HepG2 (cell line): ENCODE data around the gene SBNO2. TPM values are rescaled to one million over a fixed set of nuclear protein-coding genes. Genes with fewer than 3 reads are reported as not detected.

ENCODE experiments used
- ATAC-seq: fragments of 200-7000 bp; cut with Tn5 transposase; 3 replicates; pipeline ENCODE4 v1.9.1; 2020; ENCODE audit warnings: mild to moderate bottlenecking, moderate library complexity
- BruUV-seq: library from RNA; stranded (reverse); fragments of 400-500 nt; replicated peaks from 2 replicates; lab custom pipeline; 2021; lab: Mats Ljungman, UMichigan
- CTCF ChIA-PET: fragments of 300-600 bp; formaldehyde crosslinking; extraction: SDS; loops from one replicate; lab custom pipeline; 2021; ENCODE audit warnings: low total read pairs, inconsistent platforms, low intra/inter-chr PET ratio; lab: Yijun Ruan, JAX
- POLR2A ChIA-PET: fragments of 350-600 bp; sonication (Branson Sonifier 250); formaldehyde crosslinking; loops from one replicate; lab custom pipeline; 2020; ENCODE audit warnings: antibody characterized with exemption, inconsistent platforms; lab: Yijun Ruan, JAX
- DNase-seq: peaks from one replicate; pipeline ENCODE4 v3.0.0-alpha.2; 2015; ENCODE audit warnings: low spot score
- FAIRE-seq: peaks from 3 replicates; lab custom pipeline; 2011; peaks lifted over from hg19 to GRCh38; lab: Jason Lieb, UNC
- H2AFZ ChIP-seq: one replicate; pipeline ENCODE4 v1.6.1; 2011; ENCODE audit warnings: low read length, inconsistent platforms
- H3K27ac ChIP-seq: fragments of 300-600 bp; 3 replicates; pipeline ENCODE4 v1.8.0; 2011; ENCODE audit warnings: mixed run types, mild to moderate bottlenecking, mixed read lengths, low read length, inconsistent platforms; ENCODE audit not compliant: insufficient read depth; ENCODE audit errors: extremely low read length
- H3K27me3 ChIP-seq, 2 experiments: fragments of 200-600 bp in 1 of 2; 2 replicates in 1 of 2; 3 replicates in 1 of 2; pipeline versions ENCODE4 v1.6.0 to v1.8.0; 2011; ENCODE audit warnings: low read length in 2 of 2, mild to moderate bottlenecking in 2 of 2, moderate library complexity in 2 of 2, inconsistent platforms in 1 of 2; ENCODE audit not compliant: insufficient read depth in 2 of 2, control insufficient read depth in 1 of 2
- H3K36me3 ChIP-seq, 2 experiments: fragments of 200-600 bp in 1 of 2; replicated peaks in 1 of 2; 2 replicates in 1 of 2; 3 replicates in 1 of 2; pipeline versions ENCODE4 v1.5.1 to v1.8.0; 2011; ENCODE audit warnings: low read length in 2 of 2, inconsistent platforms in 1 of 2; ENCODE audit not compliant: insufficient read depth in 2 of 2, control insufficient read depth in 1 of 2
- H3K4me1 ChIP-seq: 2 replicates; pipeline ENCODE4 v1.5.1; 2012; ENCODE audit warnings: low read length, inconsistent platforms; ENCODE audit not compliant: insufficient read depth
- H3K4me2 ChIP-seq: 2 replicates; pipeline ENCODE4 v1.6.0; 2011; ENCODE audit warnings: low read depth, low read length, inconsistent platforms
- H3K4me3 ChIP-seq, 3 experiments: fragments of 200-600 bp in 1 of 3; sonication (generic), shearing (Covaris generic) in 1 of 3; replicated peaks in 1 of 3; 2 replicates each; pipeline ENCODE4 v1.5.1; 2011 to 2016; ENCODE audit warnings: low read length in 3 of 3, inconsistent platforms in 2 of 3, low read depth in 2 of 3, mild to moderate bottlenecking in 2 of 3, control low read depth in 1 of 3, mixed read lengths in 1 of 3; ENCODE audit not compliant: insufficient read depth in 1 of 3
- H3K79me2 ChIP-seq: one replicate; pipeline ENCODE4 v1.6.1; 2011; ENCODE audit warnings: low read length, inconsistent platforms; ENCODE audit not compliant: insufficient read depth
- H3K9ac ChIP-seq: 2 replicates; pipeline ENCODE4 v1.6.0; 2011; ENCODE audit warnings: mild to moderate bottlenecking, low read depth, low read length, inconsistent platforms; ENCODE audit not compliant: insufficient read depth
- H3K9me3 ChIP-seq: 2 replicates; pipeline ENCODE4 v1.5.1; 2012; ENCODE audit warnings: mild to moderate bottlenecking, low read length
- H4K20me1 ChIP-seq: 2 replicates; pipeline ENCODE4 v1.6.0; 2011; ENCODE audit warnings: inconsistent platforms, mild to moderate bottlenecking, low read length, moderate library complexity; ENCODE audit not compliant: insufficient read depth
- HNRNPL ChIP-seq: fragments of 200-400 bp; formaldehyde crosslinking; IDR thresholded peaks from 2 replicates; pipeline ENCODE4 v1.6.1; 2017; ENCODE audit warnings: mild to moderate bottlenecking, low read depth, low read length
- HNRNPUL1 ChIP-seq: fragments of 200-400 bp; formaldehyde crosslinking; IDR thresholded peaks from 2 replicates; pipeline ENCODE4 v1.6.1; 2017; ENCODE audit warnings: low read depth, mild to moderate bottlenecking, low read length, moderate library complexity
- SCMH1 ChIP-seq: sonication (generic); formaldehyde crosslinking; IDR thresholded peaks from 2 replicates; pipeline ENCODE4 v1.9.0; 2021; ENCODE audit warnings: missing genetic modification reagents, mild to moderate bottlenecking, borderline replicate concordance
- TCF7L2 ChIP-seq: IDR thresholded peaks from 2 replicates; pipeline ENCODE4 v1.6.1; 2011; ENCODE audit warnings: mild to moderate bottlenecking, low read depth, low read length, moderate library complexity
- ZFP36 ChIP-seq: fragments of 150-350 bp; IDR thresholded peaks from 2 replicates; pipeline ENCODE4 v1.6.1; 2018; ENCODE audit warnings: borderline replicate concordance, low read length, low read depth; ENCODE audit not compliant: partially characterized antibody
- ZFP36L2 ChIP-seq: sonication (generic); formaldehyde crosslinking; IDR thresholded peaks from 2 replicates; pipeline ENCODE4 v1.4.0; 2020; ENCODE audit warnings: missing genetic modification reagents
- ZKSCAN5 ChIP-seq: sonication (generic); formaldehyde crosslinking; IDR thresholded peaks from 2 replicates; pipeline ENCODE4 v1.5.1; 2020; ENCODE audit warnings: mild to moderate bottlenecking, missing genetic modification reagents
- ZNF331 ChIP-seq: sonication (generic); formaldehyde crosslinking; IDR thresholded peaks from 2 replicates; pipeline ENCODE4 v1.4.0; 2020; ENCODE audit warnings: missing genetic modification reagents
- ZNF629 ChIP-seq: sonication (generic); formaldehyde crosslinking; conservative IDR thresholded peaks from 2 replicates; pipeline ENCODE4 v1.5.0; 2020; ENCODE audit warnings: missing genetic modification reagents
- ZNF672 ChIP-seq: sonication (generic); formaldehyde crosslinking; IDR thresholded peaks from 2 replicates; pipeline ENCODE4 v1.8.1; 2022; ENCODE audit warnings: missing genetic modification reagents
- WGBS: methylation state at CpG from one replicate; pipeline ENCODE4 v1.1.6; 2017; ENCODE audit warnings: low lambda C conversion rate; 5-methylcytosine and 5-hydroxymethylcytosine counted together
- in situ Hi-C: cut with HindIII; loops from 2 replicates; pipeline ENCODE4 v1.10.0; 2017; ENCODE audit warnings: low pct_unique_long_range_greater_than_20kb; ENCODE audit not compliant: extremely low pct_ligation_motif_present
- intact Hi-C: fragments of 100-400 bp; cut with micrococcal nuclease; formaldehyde crosslinking; loops from one replicate; pipeline ENCODE4 v1.10.0; 2022; ENCODE audit not compliant: unreplicated experiment
- polyA plus RNA-seq, 8 experiments: library from polyadenylated mRNA; depleted of rRNA in 3 of 8; stranded (reverse) in 7 of 8; unstranded in 1 of 8; fragments of >200 nt; fragmentation: Illumina TruSeq in 4 of 8; extraction: Trizol in 4 of 8; gene quantifications; 2 replicates each; pipeline versions ENCODE4 v1.2.1 to v1.2.3, GENCODE V29; 2011 to 2016; ENCODE audit warnings: low read depth in 4 of 8, missing spikeins in 1 of 8, mixed read lengths in 1 of 8; ENCODE audit not compliant: insufficient read depth in 1 of 8
- total RNA-seq, 5 experiments: library from RNA; depleted of rRNA; stranded (reverse); fragments of >200 nt; fragmentation: Illumina TruSeq; extraction: Trizol; gene quantifications; 2 replicates each; pipeline ENCODE4 v1.2.3, GENCODE V29; 2016; ENCODE audit warnings: low read depth in 1 of 5
- TF ChIP-seq, protein P1 (sequence below): sonication (generic); formaldehyde crosslinking; IDR thresholded peaks from 2 replicates; pipeline ENCODE4 v1.4.0; 2020; ENCODE audit warnings: missing genetic modification reagents, borderline replicate concordance
- TF ChIP-seq, protein P2 (sequence below): sonication (generic); formaldehyde crosslinking; IDR thresholded peaks from 2 replicates; pipeline ENCODE4 v1.5.0; 2020; ENCODE audit warnings: missing genetic modification reagents, mild to moderate bottlenecking, borderline replicate concordance
- TF ChIP-seq, protein P3 (sequence below): sonication (generic); formaldehyde crosslinking; IDR thresholded peaks from 2 replicates; pipeline ENCODE4 v1.8.1; 2023; ENCODE audit warnings: mild to moderate bottlenecking, missing genetic modification reagents

The SBNO2 gene
- total and polyA plus RNA-seq, 2 of the 13 experiments (the other 11 are each of a cell fraction or from before 2014, with no cell fraction given), result 8.6 to 10.4 TPM

DNA sequence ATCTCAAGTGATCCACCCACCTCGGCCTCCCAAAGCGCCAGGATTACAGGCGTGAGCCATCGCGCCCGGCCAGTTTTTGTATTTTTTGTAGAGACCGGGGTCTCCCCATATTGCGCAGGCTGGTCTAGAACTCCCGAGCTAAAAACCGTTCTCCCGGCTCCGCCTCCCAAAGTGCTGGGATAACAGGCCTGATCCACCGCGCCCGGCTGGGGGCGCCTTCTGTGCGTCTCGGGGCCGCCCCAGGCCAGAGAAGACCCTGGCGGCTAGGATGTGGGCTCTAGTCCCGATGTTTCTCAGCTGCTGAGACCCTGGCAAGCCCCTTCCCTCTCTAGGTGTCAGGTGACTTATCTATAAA, 103.5 kb downstream of the SBNO2 start:
- CTCF ChIA-PET, result no interaction called here
- no peak overlapping the region for H3K9ac ChIP-seq
- no peaks in the 10 kb centered on the region for H3K27me3 ChIP-seq
- H3K9me3 ChIP-seq, result no peaks in the 10 kb centered on the region
- DNase-seq, result no peak
- peaks cover 37% of the 10 kb centered on the region for H3K4me1 ChIP-seq
- no peaks in the 10 kb centered on the region for H3K36me3 ChIP-seq
- ATAC-seq, result no peak
- no peak for FAIRE-seq
- WGBS, result 95% methylated on average over 20 of the region's 21 CpGs
- H2AFZ ChIP-seq, result no peak overlapping the region
- no peaks in the 10 kb centered on the region for H3K79me2 ChIP-seq
- peaks cover 3% of the 10 kb centered on the region; the same call in 1 of the 2 replicates for H4K20me1 ChIP-seq
- in situ Hi-C loops, result no loop called here
- no peak overlapping the region for H3K27ac ChIP-seq
- no peak overlapping the region for H3K4me3 ChIP-seq
- BruUV-seq, result no TSS peak
- POLR2A ChIA-PET, result no interaction called here
- H3K4me2 ChIP-seq, result no peak overlapping the region
- TF ChIP-seq HNRNPUL1, result no peak
- TF ChIP-seq, protein P1, sequence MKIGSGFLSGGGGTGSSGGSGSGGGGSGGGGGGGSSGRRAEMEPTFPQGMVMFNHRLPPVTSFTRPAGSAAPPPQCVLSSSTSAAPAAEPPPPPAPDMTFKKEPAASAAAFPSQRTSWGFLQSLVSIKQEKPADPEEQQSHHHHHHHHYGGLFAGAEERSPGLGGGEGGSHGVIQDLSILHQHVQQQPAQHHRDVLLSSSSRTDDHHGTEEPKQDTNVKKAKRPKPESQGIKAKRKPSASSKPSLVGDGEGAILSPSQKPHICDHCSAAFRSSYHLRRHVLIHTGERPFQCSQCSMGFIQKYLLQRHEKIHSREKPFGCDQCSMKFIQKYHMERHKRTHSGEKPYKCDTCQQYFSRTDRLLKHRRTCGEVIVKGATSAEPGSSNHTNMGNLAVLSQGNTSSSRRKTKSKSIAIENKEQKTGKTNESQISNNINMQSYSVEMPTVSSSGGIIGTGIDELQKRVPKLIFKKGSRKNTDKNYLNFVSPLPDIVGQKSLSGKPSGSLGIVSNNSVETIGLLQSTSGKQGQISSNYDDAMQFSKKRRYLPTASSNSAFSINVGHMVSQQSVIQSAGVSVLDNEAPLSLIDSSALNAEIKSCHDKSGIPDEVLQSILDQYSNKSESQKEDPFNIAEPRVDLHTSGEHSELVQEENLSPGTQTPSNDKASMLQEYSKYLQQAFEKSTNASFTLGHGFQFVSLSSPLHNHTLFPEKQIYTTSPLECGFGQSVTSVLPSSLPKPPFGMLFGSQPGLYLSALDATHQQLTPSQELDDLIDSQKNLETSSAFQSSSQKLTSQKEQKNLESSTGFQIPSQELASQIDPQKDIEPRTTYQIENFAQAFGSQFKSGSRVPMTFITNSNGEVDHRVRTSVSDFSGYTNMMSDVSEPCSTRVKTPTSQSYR (CRISPR knock-in tag), result no peak
- TF ChIP-seq, all 625 proteins: peak for 0
- intact Hi-C loops, result no loop called here

DNA sequence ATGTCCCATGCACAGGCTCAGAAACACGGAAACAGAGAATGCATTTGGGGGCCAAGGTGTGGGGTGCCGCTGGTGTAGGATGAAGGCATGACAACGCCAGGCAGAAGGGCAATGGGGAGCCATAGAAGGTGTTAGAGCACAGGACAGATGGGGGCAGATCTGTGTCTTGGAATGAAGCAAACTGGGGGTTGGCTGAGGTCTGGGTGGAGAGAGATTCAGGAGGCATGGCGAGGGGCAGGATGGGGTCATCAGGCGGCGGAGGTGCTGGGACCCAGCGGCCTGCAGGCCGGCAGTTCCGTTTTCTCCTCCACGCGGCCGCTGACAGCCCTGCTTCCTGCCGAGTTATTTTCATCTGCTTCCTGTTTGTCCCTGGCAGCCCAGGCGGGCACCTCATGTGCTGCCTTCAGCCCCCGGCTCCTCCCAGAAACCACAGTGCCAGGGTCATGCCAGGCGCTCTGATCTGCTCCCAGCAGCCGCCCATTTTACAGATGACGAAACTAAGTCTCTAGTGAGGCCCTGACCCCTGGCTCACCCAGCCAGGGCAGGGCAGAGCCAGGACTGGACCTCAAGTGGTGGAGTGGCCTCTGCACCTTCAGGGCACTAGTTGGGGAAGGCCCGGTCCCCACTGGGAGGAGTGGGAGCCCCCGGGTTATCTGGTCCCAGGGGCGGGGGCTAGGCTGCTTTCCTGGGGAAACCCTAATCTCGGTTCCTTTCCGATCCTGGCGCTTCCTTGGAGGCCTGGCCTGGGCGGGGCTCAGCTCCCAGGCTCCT, 104.9 kb downstream of the SBNO2 start:
- no peak for TF ChIP-seq TCF7L2
- peak; percentile 87 for TF ChIP-seq ZNF629
- TF ChIP-seq ZKSCAN5 (CRISPR knock-in tag), result no peak
- no peak for TF ChIP-seq ZNF672 (CRISPR knock-in tag)
- TF ChIP-seq ZNF331 (CRISPR knock-in tag), result no peak
- TF ChIP-seq ZFP36L2 (CRISPR knock-in tag), result no peak
- no peak for TF ChIP-seq SCMH1
- TF ChIP-seq, protein P2, sequence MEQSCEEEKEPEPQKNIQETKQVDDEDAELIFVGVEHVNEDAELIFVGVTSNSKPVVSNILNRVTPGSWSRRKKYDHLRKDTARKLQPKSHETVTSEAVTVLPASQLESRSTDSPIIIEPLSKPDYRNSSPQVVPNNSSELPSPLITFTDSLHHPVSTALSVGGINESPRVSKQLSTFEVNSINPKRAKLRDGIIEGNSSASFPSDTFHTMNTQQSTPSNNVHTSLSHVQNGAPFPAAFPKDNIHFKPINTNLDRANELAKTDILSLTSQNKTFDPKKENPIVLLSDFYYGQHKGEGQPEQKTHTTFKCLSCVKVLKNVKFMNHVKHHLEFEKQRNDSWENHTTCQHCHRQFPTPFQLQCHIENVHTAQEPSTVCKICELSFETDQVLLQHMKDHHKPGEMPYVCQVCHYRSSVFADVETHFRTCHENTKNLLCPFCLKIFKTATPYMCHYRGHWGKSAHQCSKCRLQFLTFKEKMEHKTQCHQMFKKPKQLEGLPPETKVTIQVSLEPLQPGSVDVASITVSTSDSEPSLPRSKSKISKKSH (CRISPR knock-in tag), result no peak
- TF ChIP-seq HNRNPL, result 0 out of 2 replicates have a peak, but pooled peaks have one; percentile 55
- peak; percentile 25 for TF ChIP-seq ZFP36
- TF ChIP-seq, protein P3, sequence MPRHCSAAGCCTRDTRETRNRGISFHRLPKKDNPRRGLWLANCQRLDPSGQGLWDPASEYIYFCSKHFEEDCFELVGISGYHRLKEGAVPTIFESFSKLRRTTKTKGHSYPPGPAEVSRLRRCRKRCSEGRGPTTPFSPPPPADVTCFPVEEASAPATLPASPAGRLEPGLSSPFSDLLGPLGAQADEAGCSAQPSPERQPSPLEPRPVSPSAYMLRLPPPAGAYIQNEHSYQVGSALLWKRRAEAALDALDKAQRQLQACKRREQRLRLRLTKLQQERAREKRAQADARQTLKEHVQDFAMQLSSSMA (CRISPR knock-in tag), result no peak

More for the DNA sequence above, 104.9 kb downstream of the SBNO2 start:
- H3K4me1 ChIP-seq, result peaks cover 43% of the 10 kb centered on the region
- POLR2A ChIA-PET, result no interaction called here
- 89% methylated on average over 25 of the region's 25 CpGs for WGBS
- H3K4me3 ChIP-seq, result no peak overlapping the region
- H4K20me1 ChIP-seq, result no peaks in the 10 kb centered on the region
- no peaks in the 10 kb centered on the region for H3K9me3 ChIP-seq
- DNase-seq (no peak), ATAC-seq (no peak), FAIRE-seq (no peak)
- H3K36me3 ChIP-seq, result no peaks in the 10 kb centered on the region
- in situ Hi-C loops, result loop anchor here (5.0 kb wide), 1 partner anchor 33 kb away; the partner anchor contains the start of gene GPX4
- no peak overlapping the region for H3K9ac ChIP-seq
- H3K79me2 ChIP-seq, result no peaks in the 10 kb centered on the region
- no peak overlapping the region for H3K4me2 ChIP-seq
- no peaks in the 10 kb centered on the region for H3K27me3 ChIP-seq
- intact Hi-C loops, result no loop called here
- no peak overlapping the region for H3K27ac ChIP-seq
- BruUV-seq, result no TSS peak
- H2AFZ ChIP-seq, result no peak overlapping the region
- CTCF ChIA-PET, result no interaction called here
